HCT116 (cell line): ENCODE results near the gene LNPK.

ENCODE experiments used
- EZH2 ChIP-seq: fragments of 200-600 bp; sonication (generic); IDR thresholded peaks from 2 replicates; pipeline ENCODE4 v1.6.1; 2017; ENCODE audit warnings: antibody characterized with exemption, mixed run types
- EZH2phosphoT487 ChIP-seq: fragments of 200-600 bp; IDR thresholded peaks from 2 replicates; pipeline ENCODE4 v1.6.1; 2018; ENCODE audit warnings: antibody characterized with exemption, borderline replicate concordance
- JUND ChIP-seq: IDR thresholded peaks from 2 replicates; pipeline ENCODE4 v1.6.1; 2012
- POLR2AphosphoS5 ChIP-seq: IDR thresholded peaks from 2 replicates; pipeline ENCODE4 v1.6.1; 2011; ENCODE audit warnings: mild to moderate bottlenecking, low read depth, low read length, moderate library complexity
- SP1 ChIP-seq: IDR thresholded peaks from 2 replicates; pipeline ENCODE4 v1.6.1; 2012; ENCODE audit warnings: low read depth
- TCF7L2 ChIP-seq: IDR thresholded peaks from 2 replicates; pipeline ENCODE4 v1.7.0; 2011; ENCODE audit warnings: borderline replicate concordance, inconsistent platforms; ENCODE audit not compliant: insufficient read depth, insufficient read length; ENCODE audit errors: extremely low read depth
- TF ChIP-seq, protein P1 (sequence below), 3 experiments: fragments of 200-600 bp in 1 of 3; sonication (generic) in 1 of 3; IDR thresholded peaks in 2 of 3; conservative IDR thresholded peaks in 1 of 3; 2 replicates each; pipeline ENCODE4 v1.5.1; 2012 to 2017; ENCODE audit warnings: low read depth in 2 of 3, low read length in 2 of 3, antibody characterized with exemption in 1 of 3, borderline replicate concordance in 1 of 3, control low read depth in 1 of 3, mild to moderate bottlenecking in 1 of 3, mixed read lengths in 1 of 3, mixed run types in 1 of 3, moderate library complexity in 1 of 3; ENCODE audit not compliant: insufficient read depth in 1 of 3

DNA sequence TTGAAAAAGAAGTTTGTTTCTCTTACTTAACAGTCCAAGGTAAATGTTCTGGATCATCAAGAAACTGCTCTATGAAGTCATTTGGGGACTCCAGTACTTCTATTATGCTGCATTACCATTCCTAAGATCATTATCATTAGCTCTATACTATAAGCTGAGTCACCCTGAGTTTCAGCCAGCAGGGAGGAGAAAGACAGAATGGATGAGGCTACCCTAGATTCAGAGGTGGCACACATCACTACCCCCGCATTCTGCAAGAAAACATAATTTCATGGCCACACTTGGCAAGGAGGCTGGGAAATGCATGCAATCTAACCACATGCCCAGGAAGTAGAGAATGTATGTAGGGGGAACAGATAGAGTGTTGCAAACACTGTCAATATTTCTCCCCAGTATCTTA is 16.6 kb upstream of the LNPK start:
- no peak for TF ChIP-seq TCF7L2
- TF ChIP-seq, protein P1, sequence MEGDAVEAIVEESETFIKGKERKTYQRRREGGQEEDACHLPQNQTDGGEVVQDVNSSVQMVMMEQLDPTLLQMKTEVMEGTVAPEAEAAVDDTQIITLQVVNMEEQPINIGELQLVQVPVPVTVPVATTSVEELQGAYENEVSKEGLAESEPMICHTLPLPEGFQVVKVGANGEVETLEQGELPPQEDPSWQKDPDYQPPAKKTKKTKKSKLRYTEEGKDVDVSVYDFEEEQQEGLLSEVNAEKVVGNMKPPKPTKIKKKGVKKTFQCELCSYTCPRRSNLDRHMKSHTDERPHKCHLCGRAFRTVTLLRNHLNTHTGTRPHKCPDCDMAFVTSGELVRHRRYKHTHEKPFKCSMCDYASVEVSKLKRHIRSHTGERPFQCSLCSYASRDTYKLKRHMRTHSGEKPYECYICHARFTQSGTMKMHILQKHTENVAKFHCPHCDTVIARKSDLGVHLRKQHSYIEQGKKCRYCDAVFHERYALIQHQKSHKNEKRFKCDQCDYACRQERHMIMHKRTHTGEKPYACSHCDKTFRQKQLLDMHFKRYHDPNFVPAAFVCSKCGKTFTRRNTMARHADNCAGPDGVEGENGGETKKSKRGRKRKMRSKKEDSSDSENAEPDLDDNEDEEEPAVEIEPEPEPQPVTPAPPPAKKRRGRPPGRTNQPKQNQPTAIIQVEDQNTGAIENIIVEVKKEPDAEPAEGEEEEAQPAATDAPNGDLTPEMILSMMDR (IDR thresholded peaks at IDR 0.05 in 2 of 3, conservative IDR thresholded peaks at IDR 0.05 in 1 of 3; ENCODE audit: borderline replicate concordance in 1 of 3, insufficient read depth in 1 of 3, low read depth in 2 of 3, low read length in 2 of 3): no peak
- no peak for TF ChIP-seq POLR2AphosphoS5
- no peak for TF ChIP-seq EZH2phosphoT487
- TF ChIP-seq EZH2: no peak
- no peak for TF ChIP-seq JUND
- TF ChIP-seq SP1: no peak
